Renal pelvis (tissue), 4 donors: ENCODE results near the gene PM20D2. TPM values are rescaled to one million over a fixed set of nuclear protein-coding genes. Genes with fewer than 3 reads are reported as not detected.

Experiments used
- DNase-seq: peaks from one replicate; pipeline ENCODE4 v3.0.0-alpha.2; 2013
- polyA plus RNA-seq, 3 donors: library from polyadenylated mRNA; unstranded; fragments of 120-200 nt; gene quantifications; one replicate each; pipeline ENCODE4 v1.2.1, GENCODE V29; 2013; ENCODE audit not compliant: insufficient read length in 3 of 3

The PM20D2 gene
- polyA plus RNA-seq, 3 donors = 30.2 to 33.6 (median 32.7) TPM

DNA sequence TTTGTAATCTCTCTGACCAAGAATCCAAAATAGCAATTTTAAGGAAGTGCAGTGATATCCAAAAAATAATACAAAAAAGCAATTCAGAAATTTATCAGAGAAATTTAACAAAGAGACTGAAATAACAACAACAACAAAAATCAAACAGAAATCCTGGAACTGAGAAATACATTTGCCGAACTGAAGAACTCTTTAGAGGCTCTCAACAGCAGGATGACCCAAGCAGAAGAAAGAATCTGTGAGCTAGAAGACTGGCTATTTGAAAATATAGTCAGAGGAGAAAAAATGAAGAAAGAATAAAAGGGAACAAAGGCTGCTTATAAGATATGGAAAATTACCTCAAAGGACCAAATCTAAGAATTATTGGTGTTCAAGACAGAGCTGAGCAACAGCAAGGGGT is 48.7 kb downstream of the PM20D2 start:
- no peak for DNase-seq

DNA sequence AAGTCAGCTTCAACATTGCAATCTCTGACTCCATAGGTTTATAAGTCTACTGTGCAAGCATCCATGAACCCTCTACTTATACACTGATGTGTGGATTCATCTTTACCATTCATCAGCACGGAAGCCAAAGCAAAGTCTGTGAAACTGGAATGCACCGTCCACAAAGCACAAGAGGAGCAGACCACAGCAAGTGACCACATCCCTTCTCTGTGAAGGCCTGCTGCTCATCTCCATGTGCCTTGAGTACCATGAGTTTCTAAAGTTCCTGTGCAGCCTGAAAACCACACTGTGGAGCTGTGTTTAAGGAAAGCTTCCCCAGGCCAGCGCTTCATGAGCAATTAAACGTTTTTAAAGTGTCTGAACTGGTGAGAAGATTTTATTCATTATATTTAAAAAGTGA is 51.3 kb downstream of the PM20D2 start:
- DNase-seq = no peak

DNA sequence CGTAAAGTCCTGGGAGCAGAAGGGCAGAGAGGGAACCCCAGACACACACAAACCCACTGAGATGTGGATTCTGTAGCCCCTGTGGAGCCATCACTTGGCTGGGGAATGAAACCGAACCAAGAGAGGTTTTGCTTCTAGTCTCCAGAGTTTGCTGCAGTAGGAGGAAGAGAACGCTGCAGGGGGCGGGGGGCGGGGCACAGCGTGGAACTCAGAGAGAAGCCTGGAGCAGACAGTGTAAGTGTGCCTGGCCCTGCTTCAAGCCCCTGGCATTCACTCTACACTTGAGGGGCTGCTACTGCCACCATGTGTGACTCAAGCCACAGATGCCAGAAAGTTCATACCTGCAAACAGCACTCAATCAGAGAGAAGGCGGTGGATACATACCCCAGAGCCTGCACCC is 52.4 kb downstream of the PM20D2 start:
- no peak for DNase-seq

DNA sequence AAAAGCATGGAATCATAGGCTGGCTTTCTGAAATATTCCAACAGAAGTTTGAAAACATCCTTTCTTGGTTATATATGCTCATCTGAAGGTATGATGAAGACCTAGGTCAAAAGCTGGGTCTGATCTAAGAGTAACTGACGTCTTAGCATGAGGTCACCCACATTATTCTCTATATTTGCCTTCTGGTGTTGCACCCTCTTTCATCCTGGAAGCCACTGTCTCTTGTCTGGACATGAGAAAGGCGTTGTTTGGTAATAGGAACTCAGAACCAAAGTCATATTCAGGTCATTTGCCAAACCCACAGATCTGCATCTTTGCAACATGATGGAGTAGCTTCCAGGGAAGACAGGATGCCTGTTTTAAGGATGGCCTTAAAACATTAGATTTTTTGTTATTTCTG is 53.7 kb downstream of the PM20D2 start:
- DNase-seq = no peak

DNA sequence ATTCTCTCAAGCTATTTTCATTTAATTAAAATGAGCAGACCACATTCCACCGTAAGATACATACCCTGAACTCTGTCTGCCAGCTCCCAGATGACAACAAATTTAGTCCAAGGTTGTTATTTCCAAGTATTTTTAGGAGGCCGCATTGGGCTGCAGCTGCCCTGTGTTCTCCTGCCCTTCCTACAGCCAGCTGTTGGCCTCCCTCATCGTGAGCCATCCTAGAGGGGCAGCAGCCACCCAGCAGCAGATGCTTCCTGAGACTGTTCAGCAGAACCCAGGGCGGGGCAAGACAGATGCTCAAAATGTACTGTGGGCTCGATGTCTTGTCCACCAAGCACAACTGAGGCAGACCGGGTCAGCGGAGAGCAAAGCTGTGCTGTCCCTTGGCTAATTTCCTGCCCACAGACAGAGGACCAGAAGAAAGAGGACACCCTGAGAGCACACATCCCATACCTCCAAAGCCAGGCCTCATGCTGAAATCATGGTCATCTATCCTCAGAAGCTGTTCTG is 54.9 kb downstream of the PM20D2 start:
- DNase-seq = no peak

DNA sequence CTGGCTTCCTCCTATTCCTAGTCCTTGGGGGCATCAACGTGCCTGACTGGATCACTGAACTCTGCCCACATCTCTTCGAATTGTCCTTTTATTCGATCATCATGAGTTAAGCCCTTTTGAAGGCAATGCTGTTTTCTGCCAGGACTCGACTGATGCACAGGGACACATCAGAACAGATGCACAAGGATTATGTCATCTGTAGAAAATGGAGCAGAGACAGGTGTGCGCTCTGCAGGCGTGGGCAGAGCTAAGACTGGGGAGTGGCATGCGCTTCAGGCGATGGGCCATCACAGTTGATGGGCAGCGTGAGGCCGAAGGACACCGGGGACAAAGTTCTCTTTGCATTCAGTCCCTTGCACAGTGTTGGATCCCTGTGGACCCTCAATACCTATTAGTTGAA is 58.2 kb downstream of the PM20D2 start:
- DNase-seq = no peak

DNA sequence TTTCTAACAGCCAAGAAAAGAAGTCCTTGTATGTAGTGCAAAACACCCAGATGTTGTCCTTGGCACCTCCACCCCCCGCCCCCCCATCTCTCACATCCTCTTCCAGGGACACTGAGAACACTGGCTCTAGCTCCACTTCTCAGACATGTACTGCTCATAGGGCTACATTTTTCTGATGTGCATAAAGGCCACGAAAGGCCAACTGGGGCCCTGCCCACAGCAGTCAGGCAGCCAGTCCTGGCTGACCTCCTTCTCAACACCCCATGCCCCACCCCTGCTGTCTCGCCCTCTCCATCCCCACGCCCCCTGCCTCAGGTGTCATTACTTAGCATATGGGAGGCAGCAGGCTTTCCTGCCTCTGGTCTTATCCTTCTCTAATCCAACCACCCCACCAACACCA is 60.0 kb downstream of the PM20D2 start:
- DNase-seq = no peak

DNA sequence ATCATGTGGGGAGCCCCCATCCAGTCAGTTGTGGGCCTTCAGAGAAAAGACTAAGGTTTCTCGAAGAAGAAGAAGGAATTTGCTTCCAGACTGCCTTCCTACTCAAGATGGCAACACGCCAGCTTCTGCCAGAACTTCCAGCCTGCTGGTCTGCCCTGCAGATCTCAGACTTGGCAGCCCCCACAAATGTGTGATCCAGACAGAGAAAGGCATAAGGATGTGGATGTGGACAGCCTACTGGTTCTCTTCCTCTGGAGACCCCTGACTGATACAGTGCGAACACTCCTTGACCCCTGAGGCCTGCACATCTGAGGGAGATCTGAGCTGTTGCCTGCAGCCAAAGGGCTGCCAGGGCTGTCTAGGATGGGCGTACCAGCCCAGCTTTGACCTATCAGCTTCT is 62.7 kb downstream of the PM20D2 start:
- no peak for DNase-seq

DNA sequence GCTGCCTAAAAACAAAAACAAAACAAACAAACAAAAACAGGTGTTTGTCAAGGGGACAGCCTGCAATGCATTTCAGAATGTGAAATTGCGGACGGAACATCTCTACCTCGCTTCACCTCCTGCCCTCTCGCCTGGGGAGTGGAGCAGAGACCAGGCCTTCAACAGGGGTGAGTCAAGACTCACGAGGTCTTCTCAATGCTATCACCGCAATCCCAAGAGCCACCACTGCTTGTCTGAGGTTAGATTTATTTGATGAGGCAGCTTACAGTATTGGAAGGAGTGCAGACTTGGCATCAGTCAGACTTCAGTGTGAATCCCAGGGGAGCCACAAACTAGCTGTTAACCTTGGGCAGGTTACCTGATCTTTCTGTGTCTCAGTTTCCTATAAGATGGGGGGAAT is 63.6 kb downstream of the PM20D2 start:
- DNase-seq = no peak

DNA sequence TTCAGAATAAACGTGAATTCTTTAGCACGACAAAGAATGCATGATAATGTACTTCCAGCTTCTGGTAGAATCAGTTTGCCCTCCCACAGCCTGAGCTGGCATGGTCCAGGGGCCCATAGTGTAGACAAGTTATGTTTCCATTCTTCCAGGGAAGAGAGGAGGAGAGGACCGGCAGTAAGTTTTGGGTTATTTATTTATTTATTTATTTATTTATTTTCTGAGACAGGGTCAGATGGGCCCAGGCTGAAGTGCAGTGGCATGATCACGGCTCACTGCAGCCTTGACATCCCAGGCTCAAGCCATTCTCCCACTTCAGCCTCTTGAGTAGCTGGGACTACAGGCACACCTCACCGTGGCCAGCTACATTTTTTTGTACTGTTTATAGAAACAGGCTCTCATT is 66.6 kb downstream of the PM20D2 start:
- no peak for DNase-seq

DNA sequence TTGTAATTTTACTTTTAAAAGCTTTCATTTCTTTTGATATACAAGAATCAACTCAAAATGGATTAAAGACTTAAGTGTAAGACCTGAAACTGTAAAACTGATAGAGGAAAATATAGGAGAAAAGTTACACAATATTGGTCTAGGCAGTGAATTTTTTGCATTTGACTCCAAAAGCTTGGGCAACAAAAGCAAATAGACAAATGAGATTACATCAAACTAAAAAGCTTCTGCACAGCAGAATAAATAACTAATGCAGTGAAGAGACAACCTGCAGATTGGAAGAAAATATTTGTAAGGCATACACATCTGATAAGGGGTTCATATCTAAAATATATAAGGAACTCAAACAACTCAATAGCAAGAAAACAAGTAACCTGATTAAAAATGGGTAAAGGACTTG is 68.3 kb downstream of the PM20D2 start:
- no peak for DNase-seq

Other genes with a start within 250 kb of the PM20D2 start
- gene RNGTT, start 182.4 kb upstream of the PM20D2 start, polyA plus RNA-seq = 10 to 100 TPM; 13.6 to 16.1 (median 13.8) TPM
- 100 to 1,000 TPM; 106 to 122 (median 110) TPM for gene PNRC1, start 65.3 kb upstream of the PM20D2 start, polyA plus RNA-seq
- gene SRSF12, start 28.0 kb upstream of the PM20D2 start, polyA plus RNA-seq = 10 to 100 TPM; 12.2 to 18.1 (median 17.5) TPM
- 1 to 10 TPM; 1.2 to 1.6 (median 1.3) TPM for gene GABRR1, start 71.3 kb downstream of the PM20D2 start, polyA plus RNA-seq
- gene GABRR2, start 169.2 kb downstream of the PM20D2 start, polyA plus RNA-seq = 1 to 10 TPM in 2 of 3 donors, under 1 TPM in 1; 0.97 to 3.1 (median 1.4) TPM
- gene UBE2J1, start 206.7 kb downstream of the PM20D2 start, polyA plus RNA-seq = 10 to 100 TPM; 49.5 to 52.1 (median 50.0) TPM